Activated CD4-positive, CD25-positive, alpha-beta regulatory T cell treated with anti-CD3 and anti-CD28 coated beads, Interleukin-2, amount 50 U/mL, for 24 hours (primary cell): Measurements from ENCODE around the gene FAM83E.
"Not testable (repeated sequence)": the region's sequence is repeated elsewhere in the genome, so short reads cannot be mapped to it uniquely, and the experiment has no call there.

Source experiments
- ATAC-seq, 2 donors: fragments of 150-1000 bp; cut with Tn5 transposase; one replicate each; pipeline ENCODE4 v1.10.0; 2021; ENCODE audit warnings: mild to moderate bottlenecking in 1 of 2, moderate library complexity in 1 of 2

FAM83E gene

DNA sequence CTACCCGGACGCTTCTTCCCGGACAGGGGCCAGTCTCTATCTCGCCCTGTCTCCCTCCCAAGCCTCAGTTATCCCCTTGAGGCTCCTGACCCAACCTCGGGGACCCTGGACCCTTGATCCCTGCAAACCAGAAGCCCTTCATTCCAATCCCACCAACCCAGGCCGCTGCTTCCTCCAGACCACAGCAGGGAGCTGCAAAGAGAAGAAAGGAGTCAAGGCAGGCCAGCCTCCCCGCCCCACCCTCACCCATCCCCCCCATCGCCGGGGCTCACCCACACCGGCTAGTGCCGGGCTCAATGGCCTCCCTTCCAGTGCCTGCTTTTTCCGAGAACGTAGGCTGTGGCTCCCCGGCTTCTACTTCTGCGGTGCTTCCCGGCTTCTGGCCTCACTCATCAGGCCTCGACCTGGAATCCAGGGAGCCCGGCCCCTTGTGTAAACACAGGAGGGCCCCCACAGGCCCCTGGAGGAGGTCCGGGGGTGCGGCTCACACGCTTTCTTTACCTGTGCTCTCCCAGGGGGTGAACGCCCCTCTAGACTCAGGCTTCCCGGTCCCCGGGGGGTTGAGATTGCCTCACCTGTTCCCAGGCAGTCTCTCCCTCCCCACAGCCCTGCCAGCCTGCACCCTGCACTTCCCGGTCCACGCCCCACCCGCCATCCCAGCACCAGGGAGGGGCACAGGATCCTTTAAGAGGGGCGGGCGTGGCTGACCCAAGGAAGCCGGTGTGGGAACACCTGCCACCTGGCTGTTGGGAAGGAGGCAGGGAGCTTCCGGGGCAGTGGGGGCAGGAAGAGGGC is at the start of gene FAM83E:
TSS of gene FAM83E (minus strand) at position 641 of the 795 bp plus-strand sequence. CDS start 1,704 bp downstream, outside the sequence.
- no peak for ATAC-seq

DNA sequence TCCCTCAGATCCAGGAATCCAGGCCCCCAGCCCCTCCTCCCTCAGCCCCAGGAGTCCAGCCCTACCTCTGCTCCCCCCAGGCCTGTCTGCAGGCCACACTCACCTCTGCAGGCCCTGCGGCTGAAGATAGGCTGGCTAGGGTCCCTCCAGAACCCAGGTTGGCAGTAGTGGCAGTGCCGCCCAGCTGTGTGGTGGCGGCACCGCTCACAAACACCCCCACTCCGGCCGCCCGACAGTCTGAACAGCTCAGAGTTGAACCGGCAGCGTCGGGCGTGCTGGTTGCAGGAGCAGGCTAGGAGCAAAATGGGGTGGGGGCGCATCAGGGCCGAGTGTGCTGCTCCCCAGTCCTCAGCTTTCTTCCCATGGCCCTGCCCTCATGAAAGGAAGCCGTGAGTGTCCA is 49.6 kb upstream of the FAM83E start:
- ATAC-seq, result no peak

DNA sequence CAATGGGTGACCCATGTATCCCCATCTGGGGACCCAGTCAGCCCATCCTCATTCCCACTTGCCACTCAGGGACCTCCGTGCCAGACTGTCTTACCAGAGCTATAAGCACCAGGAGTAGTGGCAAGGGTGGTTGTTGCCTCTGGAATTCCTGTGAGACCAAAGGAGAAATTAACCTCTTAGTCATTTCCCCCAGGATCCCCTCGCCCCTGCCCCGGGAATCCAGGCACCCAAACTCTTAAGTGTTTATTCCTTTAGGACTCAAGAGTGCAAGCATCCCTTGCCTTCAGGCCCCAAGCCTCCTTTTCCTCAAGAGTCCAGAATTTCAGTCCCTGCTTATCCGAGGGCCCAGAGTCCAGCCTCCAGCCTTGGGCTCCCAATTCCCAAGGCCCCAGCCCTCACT is 48.8 kb upstream of the FAM83E start:
- no peak for ATAC-seq

- ATAC-seq, result no peak
These were observed 46.8 kb upstream of the FAM83E start for GRCh38 chr19:48661711-48662090.

DNA sequence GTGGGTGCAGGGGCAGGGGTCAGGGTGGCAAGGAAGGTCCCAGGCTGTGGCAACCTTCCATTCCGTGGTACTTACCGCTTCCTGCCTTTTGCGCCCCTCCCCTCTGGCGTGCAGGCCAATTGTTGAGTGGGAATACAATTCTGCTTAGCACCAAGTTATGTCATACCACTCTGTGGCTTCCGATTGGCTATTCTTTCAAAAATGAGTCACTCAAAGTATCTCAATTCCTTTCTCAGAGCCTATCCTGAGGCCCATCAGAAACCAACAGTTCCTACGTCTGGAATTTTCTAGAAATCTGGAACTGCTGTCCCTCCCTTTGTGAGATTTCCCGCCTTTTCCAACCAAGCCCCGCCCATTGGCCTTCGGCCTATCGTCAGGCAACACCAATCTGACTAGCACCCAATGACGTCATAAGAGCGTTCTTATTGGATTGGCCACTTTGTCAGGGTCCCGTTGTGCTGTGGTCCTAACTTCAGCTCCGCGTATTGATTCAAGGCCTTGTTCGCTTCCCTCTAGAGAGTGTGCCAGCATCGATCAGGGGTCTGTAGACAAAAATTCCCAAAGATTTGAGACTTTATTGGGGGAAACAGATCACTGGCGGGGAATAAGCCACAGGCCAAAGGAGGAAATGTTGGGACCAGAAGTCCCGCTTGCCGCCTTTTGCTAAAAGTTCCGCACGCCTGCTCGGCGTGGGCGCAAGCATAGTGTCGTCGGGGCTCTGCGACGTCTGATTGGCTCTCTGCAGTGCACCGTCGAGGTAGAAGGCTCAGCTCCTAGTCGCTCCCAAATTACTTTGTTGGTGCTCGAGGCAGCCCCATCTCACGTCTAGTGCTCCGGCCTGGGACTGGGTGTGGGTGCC is 46.2 kb upstream of the FAM83E start:
- ATAC-seq, result peak; percentile 94 to 95

DNA sequence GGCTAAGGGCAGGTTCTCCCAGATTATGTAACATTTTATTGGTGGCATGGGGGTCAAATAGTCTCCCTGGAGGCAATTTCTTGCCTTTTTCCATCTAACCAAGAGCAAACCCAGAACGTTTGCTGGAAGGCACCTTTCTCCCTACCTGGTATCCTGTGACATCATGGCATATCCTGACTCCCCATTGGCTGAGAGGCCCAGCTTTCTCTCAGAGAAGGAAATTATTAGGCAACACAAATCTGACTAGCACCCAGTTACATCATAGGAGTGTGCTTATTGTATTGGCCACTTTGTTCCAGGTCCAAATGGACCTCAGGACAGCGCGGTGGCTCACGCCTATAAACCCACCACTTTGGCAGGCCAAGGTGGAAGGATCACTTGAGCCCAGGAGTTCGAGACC is 44.9 kb upstream of the FAM83E start:
- ATAC-seq, result no peak

- ATAC-seq, result no peak
These were observed 43.6 kb upstream of the FAM83E start for GRCh38 chr19:48658483-48658882.

DNA sequence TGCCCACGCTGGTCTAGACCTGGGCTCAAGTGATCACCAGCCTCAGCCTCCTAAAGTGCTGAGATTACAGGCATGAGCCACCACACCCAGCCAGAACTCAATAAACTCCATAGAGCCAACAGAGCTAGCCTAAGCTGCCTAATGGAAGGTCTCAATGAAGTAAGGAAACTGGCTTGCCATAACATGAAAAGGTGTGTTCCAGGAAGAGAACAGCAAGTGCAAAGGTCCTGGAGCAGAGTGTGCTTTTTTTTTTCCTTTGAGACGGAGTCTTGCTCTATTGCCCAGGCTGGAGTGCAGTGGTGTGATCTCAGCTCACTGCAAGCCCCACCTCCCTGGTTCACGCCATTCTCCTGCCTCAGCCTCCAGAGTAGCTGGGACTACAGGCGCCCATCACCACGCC is 43.0 kb upstream of the FAM83E start:
- ATAC-seq, result not testable (repeated sequence)

GRCh38 chr19:48656840-48657474 is 42.1 kb upstream of the FAM83E start:
- ATAC-seq, result no peak

DNA sequence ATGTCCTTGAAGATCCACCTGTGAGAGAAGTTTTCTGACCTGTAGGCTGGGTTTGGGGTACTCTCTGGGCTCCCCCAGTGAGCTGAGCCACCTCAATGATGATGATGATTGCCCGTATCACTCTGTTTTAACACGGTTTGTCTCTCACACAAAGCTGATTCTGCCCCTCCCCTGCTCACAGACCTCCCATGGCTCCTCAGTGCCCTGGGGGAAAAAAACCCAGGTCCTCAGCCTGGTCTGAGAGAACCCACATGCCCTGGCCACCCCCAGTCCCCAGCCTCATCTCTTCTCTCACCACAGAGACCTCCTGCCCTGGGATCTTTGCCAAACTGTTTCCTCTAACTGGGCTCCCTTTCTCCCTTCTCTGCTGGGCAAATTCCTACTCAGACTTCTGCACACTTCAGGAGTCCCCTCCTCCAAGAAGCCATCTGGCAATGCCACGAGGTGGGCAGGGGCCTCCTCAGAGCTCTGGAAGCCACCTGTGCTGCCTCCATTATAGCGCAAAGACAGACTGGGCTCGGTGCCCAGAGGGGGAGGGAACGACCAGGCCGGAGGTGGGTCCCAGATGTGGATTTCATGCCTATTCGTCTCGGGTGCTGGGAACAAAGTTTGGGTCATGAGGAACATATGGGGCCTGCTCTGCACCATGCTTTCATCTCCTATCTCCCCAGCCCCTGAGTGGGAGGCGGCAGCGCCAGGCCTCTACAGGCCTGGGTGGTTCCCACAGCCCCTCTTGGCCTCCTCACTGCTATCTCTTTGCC is 39.6 kb upstream of the FAM83E start:
- ATAC-seq, result no peak

GRCh38 chr19:48651683-48652048 is 36.8 kb upstream of the FAM83E start:
- no peak for ATAC-seq

- ATAC-seq, result no peak
These were observed 36.3 kb upstream of the FAM83E start for GRCh38 chr19:48650974-48651682.

GRCh38 chr19:48648134-48648533 is 33.3 kb upstream of the FAM83E start:
- ATAC-seq, result no peak

GRCh38 chr19:48646722-48647216 is 31.9 kb upstream of the FAM83E start:
- no peak for ATAC-seq

- ATAC-seq, result peak; percentile 82 to 83
These were observed 31.3 kb upstream of the FAM83E start, which contains the start of gene CA11 for GRCh38 chr19:48646001-48646721. Gene CA11, minus strand, starts transcription at chr19:48646187. Its CDS starts 555 bp downstream, at chr19:48645632.

- no peak for ATAC-seq
These were observed 30.7 kb upstream of the FAM83E start for GRCh38 chr19:48645620-48646000.

DNA sequence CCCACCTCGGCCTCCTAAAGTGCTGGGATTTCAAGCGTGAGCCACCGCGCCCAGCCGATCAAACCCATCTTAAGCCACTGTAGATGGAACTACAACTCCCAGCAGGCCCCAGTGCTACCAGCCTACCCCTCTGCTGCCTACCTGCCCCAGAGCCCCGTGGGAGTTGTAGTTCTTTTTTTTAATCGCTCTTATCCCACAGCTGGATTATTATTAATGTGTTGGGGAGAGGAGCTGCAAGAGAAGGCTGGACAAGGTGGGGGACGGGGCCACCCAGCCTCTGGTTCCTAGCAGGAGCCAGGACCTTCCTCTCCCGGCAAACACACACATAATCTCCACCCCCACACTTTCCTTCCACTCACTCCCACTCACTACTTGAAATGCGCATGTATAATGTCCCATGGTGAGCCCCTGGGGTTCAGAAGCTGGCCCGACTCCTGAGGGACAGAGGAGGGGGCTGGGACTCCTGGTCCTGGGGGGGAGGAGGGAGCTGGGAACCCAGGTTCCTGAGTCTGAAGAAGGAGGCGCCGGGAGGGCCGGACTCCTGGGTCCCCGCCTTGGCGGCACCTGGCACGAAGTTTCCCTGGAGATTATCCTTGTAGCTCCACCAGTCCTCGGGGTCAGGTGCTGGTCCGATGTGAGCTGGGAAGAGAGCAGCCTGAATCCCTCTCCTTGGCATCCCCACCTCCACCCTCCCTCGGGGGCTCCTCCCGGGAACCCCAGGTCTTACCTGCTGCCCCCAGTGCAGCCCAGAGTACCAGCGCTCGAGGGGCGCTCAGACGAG is 30.2 kb upstream of the FAM83E start:
- peak; percentile 78 to 80 for ATAC-seq

DNA sequence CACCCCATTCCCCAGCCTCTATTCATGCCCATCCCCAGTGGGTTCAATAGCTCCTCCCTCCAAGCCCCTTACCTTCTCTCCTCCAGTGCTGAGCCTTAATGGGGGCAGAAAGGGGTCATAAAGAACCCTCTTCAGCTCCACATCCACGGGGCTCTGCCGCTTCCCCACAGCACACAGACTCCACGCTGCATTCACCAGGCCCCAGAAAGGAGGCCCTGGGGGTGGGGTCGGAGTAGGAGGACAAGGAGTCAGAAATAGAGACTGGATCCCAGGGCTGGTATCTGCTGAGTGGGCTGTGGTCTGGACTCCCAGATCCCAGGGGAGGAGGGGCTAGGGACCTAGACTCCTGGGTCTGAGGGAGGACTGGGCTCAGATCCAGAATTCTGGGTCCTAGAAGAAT is 29.5 kb upstream of the FAM83E start:
- no peak for ATAC-seq

GRCh38 chr19:48642862-48643261 is 28.0 kb upstream of the FAM83E start:
- ATAC-seq, result no peak

- no peak for ATAC-seq
These were observed 27.0 kb upstream of the FAM83E start for GRCh38 chr19:48641850-48642249.
